Measurements from ENCODE around the gene TTC6.

TTC6 gene

DNA sequence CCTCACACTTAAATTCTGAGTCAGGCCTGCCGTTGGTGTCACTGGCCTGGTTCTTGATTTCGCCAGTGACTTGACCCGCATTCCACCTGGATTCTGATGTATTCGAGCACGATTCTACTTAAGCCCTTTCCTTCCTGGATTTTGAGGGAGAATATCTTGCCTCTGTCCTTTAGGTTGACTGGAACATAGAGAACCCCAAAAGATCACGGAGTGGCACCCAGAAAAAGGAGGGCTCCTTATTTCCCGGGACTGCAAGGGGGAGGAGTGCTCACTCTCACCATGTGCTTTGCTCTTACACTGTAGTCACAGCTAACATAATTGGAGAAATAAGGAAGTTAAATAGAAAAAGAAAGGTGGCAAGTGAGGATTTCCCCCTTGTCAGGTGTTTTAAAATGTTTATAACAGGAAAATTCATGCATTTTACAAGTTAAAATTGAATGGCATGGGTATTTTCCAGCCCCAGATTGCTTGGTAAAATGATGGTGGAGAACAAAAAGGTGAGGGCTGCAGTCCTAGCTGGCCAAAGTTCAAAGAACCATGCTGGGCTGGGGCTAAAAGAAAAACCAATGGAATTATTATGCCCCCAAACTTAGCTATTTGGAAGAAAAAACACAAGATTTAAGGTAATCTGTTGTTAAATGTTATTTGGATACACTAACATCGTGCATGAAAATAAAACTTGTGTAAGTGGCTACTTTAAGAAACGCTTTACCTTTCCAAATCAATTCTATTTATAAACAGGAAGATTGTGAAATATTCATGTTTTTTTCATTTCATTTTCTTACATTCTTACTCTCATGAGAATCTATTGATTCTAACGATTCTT, 9.2 kb upstream of the TTC6 start:
- Histone ChIP-seq H3K27ac (ENCODE audit: low read length) (no peak overlapping the region), H3K36me3 (ENCODE audit: control insufficient read depth in 2 of 2, insufficient read depth in 2 of 2, low read length in 2 of 2) (no peaks in the 10 kb centered on the region), H3K27me3 (ENCODE audit: control insufficient read depth in 1 of 2, insufficient read depth in 2 of 2, low read length in 2 of 2) (peaks cover 51 to 80% of the 10 kb centered on the region in 2 donors), H3K9me3 (ENCODE audit: control insufficient read depth in 2 of 2, low read length in 2 of 2) (peaks cover 0 to 4% of the 10 kb centered on the region in 2 donors), H3K9ac (ENCODE audit: low read length in 2 of 2) (no peak overlapping the region), H3K4me1 (ENCODE audit: control insufficient read depth, insufficient read depth, low read length) (peaks cover 15% of the 10 kb centered on the region), H3K4me3 (ENCODE audit: low read length in 2 of 2) (no peak overlapping the region)

DNA sequence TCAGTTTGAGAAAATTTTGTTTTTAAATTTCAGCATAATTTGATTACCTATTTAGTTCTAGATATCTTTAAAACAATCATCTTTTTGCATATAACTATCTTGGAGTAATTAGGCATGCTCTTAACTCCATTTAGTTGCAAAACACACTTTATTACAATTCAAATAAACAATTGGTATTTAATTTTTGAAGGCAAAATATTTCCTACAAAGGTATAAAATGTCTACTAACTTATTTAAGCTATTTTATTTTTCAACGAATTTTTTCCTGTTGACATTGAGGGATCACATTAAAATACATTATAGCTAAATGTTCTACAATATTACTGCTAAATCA, 8.7 kb upstream of the TTC6 start:
- peaks cover 0 to 4% of the 10 kb centered on the region in 2 donors for H3K9me3 ChIP-seq (ENCODE audit: control insufficient read depth in 2 of 2, low read length in 2 of 2)
- H3K9ac ChIP-seq (ENCODE audit: low read length in 2 of 2): no peak overlapping the region
- no peak overlapping the region for H3K27ac ChIP-seq (ENCODE audit: low read length)
- H3K4me1 ChIP-seq (ENCODE audit: control insufficient read depth, insufficient read depth, low read length): peaks cover 17% of the 10 kb centered on the region
- no peak overlapping the region for H3K4me3 ChIP-seq (ENCODE audit: low read length in 2 of 2)
- peaks cover 55 to 85% of the 10 kb centered on the region in 2 donors for H3K27me3 ChIP-seq (ENCODE audit: control insufficient read depth in 1 of 2, insufficient read depth in 2 of 2, low read length in 2 of 2)
- H3K36me3 ChIP-seq (ENCODE audit: control insufficient read depth in 2 of 2, insufficient read depth in 2 of 2, low read length in 2 of 2): no peaks in the 10 kb centered on the region

DNA sequence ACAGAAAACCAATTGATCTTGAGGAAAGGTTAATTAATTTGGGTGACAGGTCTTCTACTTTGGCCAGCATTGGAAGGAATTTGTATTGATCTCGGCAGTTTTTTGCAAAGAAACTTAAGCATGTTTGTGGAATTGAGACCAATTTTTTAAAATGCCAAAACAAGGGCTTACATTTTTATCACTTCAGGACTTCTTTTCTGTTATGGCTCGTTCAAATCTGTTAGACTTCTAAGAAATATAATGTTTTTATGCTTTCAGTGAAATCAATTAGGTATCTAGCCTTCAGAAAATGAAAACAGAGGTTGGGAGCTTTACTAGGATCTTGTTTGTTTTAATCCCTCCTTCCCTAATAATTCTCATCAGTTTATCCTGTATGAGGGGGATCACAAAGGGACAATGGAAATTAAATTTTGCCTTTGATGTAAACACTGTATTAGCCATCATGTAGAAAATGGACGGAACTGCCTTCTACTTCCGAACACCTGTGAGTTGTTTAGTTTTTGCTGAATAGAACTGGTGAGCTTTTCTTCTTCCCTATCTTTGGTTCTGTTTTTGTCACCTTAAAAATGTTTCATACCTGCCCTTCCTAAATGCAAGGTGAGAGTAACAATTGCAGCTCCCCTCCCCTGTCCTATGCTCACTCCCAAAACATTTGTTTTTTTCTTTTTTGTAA, 8.2 kb upstream of the TTC6 start:
- no peaks in the 10 kb centered on the region for H3K36me3 ChIP-seq (ENCODE audit: control insufficient read depth in 2 of 2, insufficient read depth in 2 of 2, low read length in 2 of 2)
- peaks cover 56 to 90% of the 10 kb centered on the region in 2 donors for H3K27me3 ChIP-seq (ENCODE audit: control insufficient read depth in 1 of 2, insufficient read depth in 2 of 2, low read length in 2 of 2)
- H3K4me3 ChIP-seq (ENCODE audit: low read length in 2 of 2): no peak overlapping the region
- H3K9ac ChIP-seq (ENCODE audit: low read length in 2 of 2): no peak overlapping the region
- H3K27ac ChIP-seq (ENCODE audit: low read length): no peak overlapping the region
- H3K9me3 ChIP-seq (ENCODE audit: control insufficient read depth in 2 of 2, low read length in 2 of 2): peaks cover 0 to 4% of the 10 kb centered on the region in 2 donors
- peaks cover 17% of the 10 kb centered on the region for H3K4me1 ChIP-seq (ENCODE audit: control insufficient read depth, insufficient read depth, low read length)

DNA sequence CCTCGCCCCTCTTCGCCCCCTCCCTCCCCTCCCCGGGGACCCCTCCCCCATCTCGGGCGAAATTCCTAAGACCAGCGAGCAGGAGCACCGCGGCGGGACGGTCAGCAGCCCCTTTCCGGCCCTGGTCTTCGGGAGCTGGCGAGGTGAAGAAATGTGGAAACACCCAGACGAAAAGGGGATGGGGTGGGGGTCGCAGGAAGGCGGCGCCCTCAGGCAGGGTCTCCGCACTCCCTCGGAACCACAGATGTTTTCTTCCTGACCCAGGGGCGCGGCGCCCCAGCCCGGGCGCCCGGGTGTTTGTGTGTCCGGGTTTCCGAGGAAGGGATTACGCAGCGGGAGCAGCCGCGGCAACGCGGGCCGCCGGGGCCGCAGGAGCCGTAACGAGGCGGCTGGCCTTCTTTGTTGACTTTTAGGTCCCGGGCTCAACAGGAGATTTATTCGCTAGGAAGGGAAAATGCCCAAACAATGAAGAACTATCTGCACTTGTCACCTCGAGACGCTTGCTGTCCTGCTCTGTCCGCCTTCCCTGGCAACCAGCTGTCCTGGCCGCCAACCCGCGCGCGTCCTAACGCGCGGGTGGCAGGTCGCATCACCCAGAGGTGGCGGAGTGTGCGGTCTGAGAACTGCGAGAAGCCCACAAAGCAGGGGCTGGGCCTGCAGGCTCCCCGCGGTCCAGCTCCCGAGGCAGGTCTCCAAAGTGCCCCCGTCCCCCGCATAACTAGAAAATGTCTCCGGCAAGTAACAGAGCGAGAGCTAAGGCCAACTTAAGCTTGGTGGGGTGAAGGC, 7.4 kb upstream of the TTC6 start:
- Histone ChIP-seq H3K9ac (ENCODE audit: low read length in 2 of 2) (no peak overlapping the region), H3K4me3 (ENCODE audit: low read length in 2 of 2) (peak overlapping the region in 1 of 2 donors; percentile 8), H3K4me1 (ENCODE audit: control insufficient read depth, insufficient read depth, low read length) (peaks cover 19% of the 10 kb centered on the region), H3K27me3 (ENCODE audit: control insufficient read depth in 1 of 2, insufficient read depth in 2 of 2, low read length in 2 of 2) (peaks cover 64 to 95% of the 10 kb centered on the region in 2 donors), H3K9me3 (ENCODE audit: control insufficient read depth in 2 of 2, low read length in 2 of 2) (peaks cover 0 to 4% of the 10 kb centered on the region in 2 donors), H3K36me3 (ENCODE audit: control insufficient read depth in 2 of 2, insufficient read depth in 2 of 2, low read length in 2 of 2) (no peaks in the 10 kb centered on the region), H3K27ac (ENCODE audit: low read length) (no peak overlapping the region)

DNA sequence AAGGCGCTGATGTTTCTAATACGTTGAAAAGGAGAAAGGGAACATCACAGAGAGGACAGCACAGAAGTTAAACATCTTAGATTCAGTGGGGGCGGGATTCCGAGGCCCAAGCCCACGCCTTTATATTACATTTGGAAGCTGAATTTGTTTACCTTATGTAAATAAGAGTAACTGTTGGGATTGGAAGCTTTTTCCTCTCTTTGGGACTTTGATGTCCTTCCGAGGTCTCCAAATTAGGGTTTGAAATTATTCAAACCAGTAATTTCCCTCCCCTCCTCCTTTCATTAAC, 6.8 kb upstream of the TTC6 start:
- Histone ChIP-seq H3K27ac (ENCODE audit: low read length) (no peak overlapping the region), H3K36me3 (ENCODE audit: control insufficient read depth in 2 of 2, insufficient read depth in 2 of 2, low read length in 2 of 2) (no peaks in the 10 kb centered on the region), H3K4me1 (ENCODE audit: control insufficient read depth, insufficient read depth, low read length) (peaks cover 16% of the 10 kb centered on the region), H3K9me3 (ENCODE audit: control insufficient read depth in 2 of 2, low read length in 2 of 2) (peaks cover 0 to 4% of the 10 kb centered on the region in 2 donors), H3K27me3 (ENCODE audit: control insufficient read depth in 1 of 2, insufficient read depth in 2 of 2, low read length in 2 of 2) (peaks cover 66 to 95% of the 10 kb centered on the region in 2 donors), H3K9ac (ENCODE audit: low read length in 2 of 2) (no peak overlapping the region), H3K4me3 (ENCODE audit: low read length in 2 of 2) (peak overlapping the region in 1 of 2 donors; percentile 8)

DNA sequence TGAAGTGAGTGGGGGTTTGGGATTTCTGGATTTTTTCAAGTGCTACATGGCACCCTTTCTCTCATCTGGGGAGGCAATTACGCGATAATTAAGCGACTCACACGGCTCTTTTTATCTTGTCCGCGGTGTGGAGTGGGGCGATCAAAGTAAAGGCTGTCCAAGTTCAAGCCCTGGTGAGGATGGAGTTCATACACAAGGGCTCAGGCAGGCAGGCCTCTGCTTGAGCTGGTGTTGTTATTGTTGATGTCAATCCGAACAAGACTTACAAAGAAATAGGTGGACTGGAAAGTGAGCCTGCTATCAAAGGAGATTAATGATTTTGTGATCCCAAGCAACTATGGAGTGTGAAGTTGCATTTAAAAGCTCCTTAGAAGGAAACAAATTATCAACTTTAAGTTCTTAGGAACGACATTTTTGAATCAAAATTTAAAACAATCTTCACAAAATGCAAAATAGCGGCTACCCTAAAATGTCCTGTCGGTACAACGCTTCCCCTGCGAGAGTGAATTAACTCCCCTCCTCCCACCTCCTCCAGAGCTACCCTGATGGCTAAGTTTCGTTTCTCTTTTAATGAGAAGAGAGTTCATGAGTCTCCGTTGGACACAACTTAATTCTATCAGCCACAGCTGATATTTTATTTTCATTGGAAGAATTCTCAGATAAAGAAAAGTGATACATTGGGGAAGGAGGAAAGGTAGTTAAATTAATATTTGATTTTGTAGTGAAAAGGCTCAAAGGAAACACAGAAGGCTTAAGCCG, 6.3 kb upstream of the TTC6 start:
- H3K9me3 ChIP-seq (ENCODE audit: control insufficient read depth in 2 of 2, low read length in 2 of 2): peaks cover 0 to 4% of the 10 kb centered on the region in 2 donors
- no peak overlapping the region for H3K27ac ChIP-seq (ENCODE audit: low read length)
- H3K9ac ChIP-seq (ENCODE audit: low read length in 2 of 2): no peak overlapping the region
- peaks cover 71 to 95% of the 10 kb centered on the region in 2 donors for H3K27me3 ChIP-seq (ENCODE audit: control insufficient read depth in 1 of 2, insufficient read depth in 2 of 2, low read length in 2 of 2)
- no peak overlapping the region for H3K4me3 ChIP-seq (ENCODE audit: low read length in 2 of 2)
- peaks cover 15% of the 10 kb centered on the region for H3K4me1 ChIP-seq (ENCODE audit: control insufficient read depth, insufficient read depth, low read length)
- H3K36me3 ChIP-seq (ENCODE audit: control insufficient read depth in 2 of 2, insufficient read depth in 2 of 2, low read length in 2 of 2): no peaks in the 10 kb centered on the region

DNA sequence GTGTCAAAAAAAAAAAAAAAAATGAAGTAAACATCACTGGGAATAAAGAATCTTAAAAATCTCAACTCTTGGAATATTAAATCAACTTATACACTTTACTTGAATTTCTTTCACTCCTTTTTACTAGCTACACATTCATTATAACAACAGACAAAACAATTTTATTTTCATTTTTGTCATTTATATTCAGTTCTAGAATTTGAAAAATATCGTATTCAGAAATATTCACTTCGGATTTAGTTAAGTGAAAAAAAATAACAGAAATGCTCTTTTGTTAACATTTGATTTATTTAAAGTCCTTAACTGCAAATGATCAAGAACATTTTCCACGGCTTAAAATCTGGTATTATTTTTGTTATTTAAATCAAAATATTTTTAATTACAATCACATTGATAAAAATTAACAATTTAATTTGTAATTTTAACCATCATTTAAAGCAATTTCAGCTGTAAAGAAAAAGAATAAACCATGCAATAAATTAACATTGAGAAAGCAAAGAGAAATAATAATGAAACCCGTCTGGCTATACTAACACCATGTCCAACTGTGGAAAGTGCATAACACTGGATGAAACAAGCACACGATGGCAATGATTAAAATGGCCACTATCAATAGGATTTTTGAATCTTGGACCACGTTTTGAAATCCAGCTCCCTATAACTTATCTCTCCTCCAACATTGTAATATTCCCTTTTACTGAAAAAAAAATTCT, 5.6 kb upstream of the TTC6 start:
- Histone ChIP-seq H3K27me3 (ENCODE audit: control insufficient read depth in 1 of 2, insufficient read depth in 2 of 2, low read length in 2 of 2) (peaks cover 66 to 92% of the 10 kb centered on the region in 2 donors), H3K4me3 (ENCODE audit: low read length in 2 of 2) (no peak overlapping the region), H3K9ac (ENCODE audit: low read length in 2 of 2) (no peak overlapping the region)

DNA sequence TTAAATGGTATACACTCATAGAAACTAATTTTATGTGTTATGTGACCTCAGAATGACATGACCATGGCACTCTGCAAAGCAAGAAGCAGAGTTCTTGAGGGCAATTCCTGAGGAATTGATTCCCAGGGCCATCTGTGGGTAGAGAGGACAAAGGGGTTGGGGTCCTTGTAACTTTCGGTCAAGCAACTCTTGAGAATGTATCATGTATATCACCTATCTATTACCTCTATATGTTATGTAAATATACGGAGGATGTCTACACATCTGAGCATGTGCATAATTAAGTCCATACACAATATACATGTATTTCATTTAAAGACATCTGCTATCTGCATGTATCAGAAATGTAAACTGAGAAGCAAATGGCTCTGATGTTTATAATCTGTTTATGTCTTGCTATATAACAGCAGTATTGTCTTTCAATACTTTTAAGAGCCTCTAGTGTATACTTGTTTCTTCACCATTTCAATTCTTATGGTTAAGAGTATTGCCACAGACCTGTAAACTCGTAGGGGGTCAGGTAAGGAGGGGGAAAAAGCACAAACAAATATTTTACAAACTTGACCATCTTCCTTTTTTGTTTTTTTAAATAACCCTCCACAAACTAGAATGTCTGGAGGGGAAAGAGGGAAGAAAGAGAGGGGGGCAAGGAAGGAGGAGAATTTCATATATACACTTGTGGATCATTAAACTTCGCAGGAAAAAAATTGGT, 4.8 kb upstream of the TTC6 start:
- Histone ChIP-seq H3K4me1 (ENCODE audit: control insufficient read depth, insufficient read depth, low read length) (peaks cover 19% of the 10 kb centered on the region), H3K36me3 (ENCODE audit: control insufficient read depth in 2 of 2, insufficient read depth in 2 of 2, low read length in 2 of 2) (no peaks in the 10 kb centered on the region), H3K9ac (ENCODE audit: low read length in 2 of 2) (no peak overlapping the region), H3K4me3 (ENCODE audit: low read length in 2 of 2) (no peak overlapping the region), H3K9me3 (ENCODE audit: control insufficient read depth in 2 of 2, low read length in 2 of 2) (peaks cover 0 to 4% of the 10 kb centered on the region in 2 donors), H3K27ac (ENCODE audit: low read length) (no peak overlapping the region), H3K27me3 (ENCODE audit: control insufficient read depth in 1 of 2, insufficient read depth in 2 of 2, low read length in 2 of 2) (peaks cover 61 to 88% of the 10 kb centered on the region in 2 donors)

More for the DNA sequence above, 5.6 kb upstream of the TTC6 start:
- H3K36me3 ChIP-seq (ENCODE audit: control insufficient read depth in 2 of 2, insufficient read depth in 2 of 2, low read length in 2 of 2): no peaks in the 10 kb centered on the region
- H3K4me1 ChIP-seq (ENCODE audit: control insufficient read depth, insufficient read depth, low read length): peaks cover 16% of the 10 kb centered on the region
- no peak overlapping the region for H3K27ac ChIP-seq (ENCODE audit: low read length)
- H3K9me3 ChIP-seq (ENCODE audit: control insufficient read depth in 2 of 2, low read length in 2 of 2): peaks cover 0 to 4% of the 10 kb centered on the region in 2 donors

DNA sequence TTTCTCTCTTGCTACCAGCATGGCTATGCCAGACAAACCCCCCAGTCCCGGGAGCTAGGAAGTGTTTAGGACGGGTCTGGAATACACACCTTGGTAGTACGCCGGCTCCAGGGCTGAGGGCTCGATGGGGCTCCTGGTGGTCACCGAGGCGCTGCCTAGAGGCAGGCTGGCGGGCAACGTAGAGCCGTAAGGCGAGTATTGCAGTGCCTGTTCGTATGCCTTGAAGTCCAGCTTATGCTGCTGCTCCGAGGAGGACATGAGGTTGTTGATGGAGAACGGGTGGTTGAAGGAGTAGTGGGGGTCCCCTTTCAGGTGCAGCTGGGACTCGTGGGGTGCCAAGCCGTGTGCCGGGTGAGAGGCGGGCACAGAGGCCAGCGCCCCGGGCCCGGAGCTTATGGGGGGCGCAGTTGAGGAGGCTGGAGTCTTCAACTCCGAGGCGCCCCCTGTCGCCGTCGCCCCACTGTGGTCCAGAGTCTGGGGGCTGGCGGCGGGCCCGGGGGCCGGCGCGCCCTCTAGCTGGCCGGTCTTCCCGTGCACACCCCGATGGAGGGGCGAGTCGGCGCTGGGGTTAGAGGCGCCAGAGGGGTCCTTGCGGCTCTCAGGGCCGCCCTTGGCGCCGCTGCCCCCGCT, 4.0 kb upstream of the TTC6 start:
- no peak overlapping the region for H3K4me3 ChIP-seq (ENCODE audit: low read length in 2 of 2)
- H3K36me3 ChIP-seq (ENCODE audit: control insufficient read depth in 2 of 2, insufficient read depth in 2 of 2, low read length in 2 of 2): no peaks in the 10 kb centered on the region
- no peak overlapping the region for H3K9ac ChIP-seq (ENCODE audit: low read length in 2 of 2)
- H3K27me3 ChIP-seq (ENCODE audit: control insufficient read depth in 1 of 2, insufficient read depth in 2 of 2, low read length in 2 of 2): peaks cover 60 to 88% of the 10 kb centered on the region in 2 donors
- peaks cover 0 to 4% of the 10 kb centered on the region in 2 donors for H3K9me3 ChIP-seq (ENCODE audit: control insufficient read depth in 2 of 2, low read length in 2 of 2)
- peaks cover 22% of the 10 kb centered on the region for H3K4me1 ChIP-seq (ENCODE audit: control insufficient read depth, insufficient read depth, low read length)
- no peak overlapping the region for H3K27ac ChIP-seq (ENCODE audit: low read length)
